H9 (cell line): ENCODE measurements around the gene TTC28. TPM values are rescaled to one million over a fixed set of nuclear protein-coding genes. Genes with fewer than 3 reads are reported as not detected.

ENCODE experiments used
- DNase-seq: peaks from one replicate; pipeline ENCODE4 v3.0.0-alpha.2; 2017
- H2AFZ ChIP-seq: one replicate; pipeline ENCODE4 v1.6.1; 2013; ENCODE audit warnings: mild to moderate bottlenecking, low read length, control low read depth, moderate library complexity
- H2AK5ac ChIP-seq: 2 replicates; pipeline ENCODE4 v1.6.1; 2013; ENCODE audit warnings: low read length, control low read depth, mixed read lengths; ENCODE audit not compliant: insufficient read length
- H2BK120ac ChIP-seq: one replicate; pipeline ENCODE4 v1.6.1; 2013; ENCODE audit warnings: low read depth, mild to moderate bottlenecking, low read length, control low read depth, inconsistent platforms; ENCODE audit not compliant: poor library complexity, severe bottlenecking
- H2BK12ac ChIP-seq: 2 replicates; pipeline ENCODE4 v1.6.1; 2013; ENCODE audit warnings: low read length, control low read depth, mixed read lengths, low read depth; ENCODE audit not compliant: insufficient read length
- H2BK15ac ChIP-seq: 2 replicates; pipeline ENCODE4 v1.6.1; 2013; ENCODE audit warnings: low read depth, low read length, control low read depth
- H2BK20ac ChIP-seq: one replicate; pipeline ENCODE4 v1.6.1; 2013; ENCODE audit warnings: low read depth, mild to moderate bottlenecking, low read length, control low read depth, inconsistent platforms; ENCODE audit not compliant: poor library complexity, severe bottlenecking
- H2BK5ac ChIP-seq: 2 replicates; pipeline ENCODE4 v1.6.1; 2013; ENCODE audit warnings: low read length, control low read depth, mixed read lengths; ENCODE audit not compliant: insufficient read length
- H3K14ac ChIP-seq: 2 replicates; pipeline ENCODE4 v1.6.1; 2013; ENCODE audit warnings: low read length, control low read depth; ENCODE audit not compliant: insufficient read depth
- H3K18ac ChIP-seq: 2 replicates; pipeline ENCODE4 v1.6.1; 2013; ENCODE audit warnings: low read depth, mild to moderate bottlenecking, mixed read lengths, low read length, control low read depth; ENCODE audit not compliant: insufficient read length
- H3K23ac ChIP-seq: 2 replicates; pipeline ENCODE4 v1.6.1; 2013; ENCODE audit warnings: low read length, control low read depth, mixed read lengths, low read depth; ENCODE audit not compliant: insufficient read length
- H3K23me2 ChIP-seq: 2 replicates; pipeline ENCODE4 v1.6.1; 2013; ENCODE audit warnings: low read depth, mild to moderate bottlenecking, mixed read lengths, low read length, control low read depth; ENCODE audit not compliant: insufficient read length, poor library complexity, severe bottlenecking
- H3K27ac ChIP-seq: 2 replicates; pipeline ENCODE4 v1.5.1; 2013; ENCODE audit warnings: low read length, control low read depth, mixed read lengths, low read depth; ENCODE audit not compliant: insufficient read length
- H3K27me3 ChIP-seq: 2 replicates; pipeline ENCODE4 v1.6.1; 2013; ENCODE audit warnings: low read length, control low read depth, inconsistent platforms; ENCODE audit not compliant: insufficient read depth
- H3K4ac ChIP-seq: 2 replicates; pipeline ENCODE4 v1.6.1; 2013; ENCODE audit warnings: low read depth, mild to moderate bottlenecking, control low read depth, inconsistent platforms, low read length, moderate library complexity
- H3K4me1 ChIP-seq: 2 replicates; pipeline ENCODE4 v1.6.1; 2013; ENCODE audit warnings: low read length, control low read depth, inconsistent platforms; ENCODE audit not compliant: insufficient read depth
- H3K4me2 ChIP-seq: 2 replicates; pipeline ENCODE4 v1.6.1; 2013; ENCODE audit warnings: low read length, control low read depth, mixed read lengths; ENCODE audit not compliant: insufficient read length, insufficient read depth
- H3K56ac ChIP-seq: 2 replicates; pipeline ENCODE4 v1.6.1; 2013; ENCODE audit warnings: low read depth, mild to moderate bottlenecking, mixed read lengths, low read length, control low read depth; ENCODE audit not compliant: insufficient read length
- H3K79me1 ChIP-seq: 2 replicates; pipeline ENCODE4 v1.6.1; 2013; ENCODE audit warnings: low read depth, mild to moderate bottlenecking, moderate library complexity, low read length, control low read depth, inconsistent platforms; ENCODE audit not compliant: insufficient read depth, poor library complexity, severe bottlenecking
- H3K79me2 ChIP-seq: 2 replicates; pipeline ENCODE4 v1.6.1; 2013; ENCODE audit warnings: low read length, control low read depth, inconsistent platforms; ENCODE audit not compliant: insufficient read depth
- H3K9ac ChIP-seq: 2 replicates; pipeline ENCODE4 v1.6.1; 2013; ENCODE audit warnings: low read length, control low read depth, mixed read lengths; ENCODE audit not compliant: insufficient read length; ENCODE audit errors: extremely low read depth
- H3K9me3 ChIP-seq: one replicate; pipeline ENCODE4 v1.6.1; 2013; ENCODE audit warnings: low read depth, low read length, inconsistent platforms; ENCODE audit not compliant: control insufficient read depth
- H3T11ph ChIP-seq: one replicate; pipeline ENCODE4 v1.6.1; 2013; ENCODE audit warnings: mild to moderate bottlenecking, low read length, control low read depth, inconsistent platforms
- H4K20me1 ChIP-seq: one replicate; pipeline ENCODE4 v1.6.1; 2013; ENCODE audit not compliant: control insufficient read depth, insufficient read length, insufficient read depth
- H4K5ac ChIP-seq: 2 replicates; pipeline ENCODE4 v1.6.1; 2013; ENCODE audit warnings: low read depth, mild to moderate bottlenecking, mixed read lengths, low read length, control low read depth; ENCODE audit not compliant: insufficient read length
- H4K8ac ChIP-seq: replicated peaks from 2 replicates; pipeline ENCODE4 v1.6.1; 2013; ENCODE audit warnings: low read length, control low read depth, mixed read lengths, low read depth; ENCODE audit not compliant: insufficient read length
- H4K91ac ChIP-seq: 2 replicates; pipeline ENCODE4 v1.6.1; 2013; ENCODE audit warnings: low read depth, mild to moderate bottlenecking, moderate library complexity, mixed read lengths, low read length, control low read depth; ENCODE audit not compliant: insufficient read length
- H3K27ac Mint-ChIP-seq, 3 experiments: 2 replicates in 2 of 3; 3 replicates in 1 of 3; pipeline ENCODE4 v1.8.0; 2020 to 2021; ENCODE audit warnings: mixed read lengths in 3 of 3, mild to moderate bottlenecking in 1 of 3, moderate library complexity in 1 of 3
- H3K27me3 Mint-ChIP-seq: 2 replicates; pipeline ENCODE4 v1.8.0; 2021; ENCODE audit warnings: low read depth, mild to moderate bottlenecking, moderate library complexity, mixed read lengths
- H3K36me3 Mint-ChIP-seq, 3 experiments: 2 replicates in 2 of 3; 3 replicates in 1 of 3; pipeline ENCODE4 v1.8.0; 2020 to 2021; ENCODE audit warnings: low read depth in 3 of 3, mixed read lengths in 3 of 3; ENCODE audit not compliant: insufficient read depth in 1 of 3
- H3K4me1 Mint-ChIP-seq, 2 experiments: 2 replicates each; pipeline ENCODE4 v1.8.0; 2020; ENCODE audit warnings: mixed read lengths in 2 of 2
- H3K4me3 Mint-ChIP-seq, 2 experiments: 2 replicates in 1 of 2; 3 replicates in 1 of 2; pipeline ENCODE4 v1.8.0; 2020 to 2021; ENCODE audit warnings: mild to moderate bottlenecking in 2 of 2, mixed read lengths in 2 of 2, moderate library complexity in 1 of 2
- H3K9me3 Mint-ChIP-seq, 2 experiments: 2 replicates in 1 of 2; 3 replicates in 1 of 2; pipeline ENCODE4 v1.8.0; 2020; ENCODE audit warnings: mild to moderate bottlenecking in 2 of 2, mixed read lengths in 2 of 2, moderate library complexity in 1 of 2
- CTCF ChIP-seq: fragments of 200-600 bp; sonication (generic); conservative IDR thresholded peaks from 3 replicates; pipeline ENCODE4 v1.8.0; 2021; ENCODE audit warnings: antibody characterized with exemption, mild to moderate bottlenecking
- WGBS: extraction: QIAGEN DNeasy Blood & Tissue Kit; methylation state at CpG from one replicate; pipeline ENCODE4 v1.1.7; 2013; ENCODE audit warnings: missing lambda C conversion rate, low lambda C conversion rate, mixed read lengths; ENCODE audit not compliant: insufficient read length; ENCODE audit errors: extremely low coverage; 5-methylcytosine and 5-hydroxymethylcytosine counted together
- total RNA-seq: library from RNA; stranded (reverse); gene quantifications from 2 replicates; pipeline ENCODE4 v1.2.1, GENCODE V29; 2021

The TTC28 gene
- total RNA-seq, 1 experiment from 2014 or later: 13.6 TPM

GRCh38 chr22:28630177-28630574, 49.5 kb downstream of the TTC28 start:
- no CpG with 5 or more reads among the region's 1 CpG for WGBS
- Histone ChIP-seq H3T11ph (no peak overlapping the region), H3K27ac (no peak overlapping the region), H2AK5ac (no peak overlapping the region), H4K5ac (no peak overlapping the region), H4K91ac (no peak overlapping the region), H3K4ac (no peak overlapping the region; the same call in 1 of the 2 replicates), H2AFZ (no peak overlapping the region), H3K9me3 (no peaks in the 10 kb centered on the region), H3K23me2 (no peaks in the 10 kb centered on the region), H4K8ac (no peak overlapping the region), H3K18ac (no peak overlapping the region), H2BK5ac (no peak overlapping the region), H3K56ac (no peak overlapping the region), H3K9ac (no peak overlapping the region), H2BK120ac (no peak overlapping the region), H3K23ac (no peak overlapping the region), H2BK20ac (no peak overlapping the region), H3K27me3 (no peaks in the 10 kb centered on the region), H3K4me2 (no peak overlapping the region), H4K20me1 (no peaks in the 10 kb centered on the region), H3K14ac (no peak overlapping the region), H3K79me1 (no peaks in the 10 kb centered on the region), H2BK12ac (no peak overlapping the region), H2BK15ac (no peak overlapping the region), H3K79me2 (no peaks in the 10 kb centered on the region), H3K4me1 (no peaks in the 10 kb centered on the region)
- Mint-ChIP-seq H3K36me3 (no peaks in the 10 kb centered on the region), H3K9me3 (no peaks in the 10 kb centered on the region), H3K4me3 (peak overlapping the region in 1 of 2 experiments; percentile 65; a peak in 1 of 5 replicates), H3K27me3 (no peaks in the 10 kb centered on the region), H3K4me1 (peaks cover 12 to 15% of the 10 kb centered on the region in 2 experiments), H3K27ac (peak overlapping the region; percentile 87 to 96 (median 90); a peak in 6 of 7 replicates)
- DNase-seq: no peak
- no peak for TF ChIP-seq CTCF
